NCI-H2227 treated with DMSO at 0.1 percent for 48 hours (cell line): ENCODE data around the gene HAPLN3.

Experiments used
- DNase-seq: peaks from one replicate; lab custom pipeline; 2025; lab: John Stamatoyannopoulos, UW

The HAPLN3 gene

GRCh38 chr15:88830016-88830415 is 65.3 kb downstream of the HAPLN3 start:
- DNase-seq: no peak

GRCh38 chr15:88828791-88829190 is 66.6 kb downstream of the HAPLN3 start:
- DNase-seq: no peak
